Chondrocyte (in vitro differentiated cells): ENCODE results near the gene GHRHR. TPM values are rescaled to one million over a fixed set of nuclear protein-coding genes. Genes with fewer than 3 reads are reported as not detected.

Experiments used
- DNase-seq: peaks from one replicate; pipeline ENCODE4 v3.0.0; 2021; ENCODE audit warnings: mixed read lengths, low spot score
- H3K27ac Mint-ChIP-seq: one replicate; pipeline ENCODE4 v1.8.0; 2021; ENCODE audit warnings: mild to moderate bottlenecking, moderate library complexity, mixed read lengths; ENCODE audit not compliant: unreplicated experiment
- H3K27me3 Mint-ChIP-seq: 2 replicates; pipeline ENCODE4 v1.8.0; 2021; ENCODE audit warnings: low read depth, mixed read lengths
- H3K36me3 Mint-ChIP-seq: 2 replicates; pipeline ENCODE4 v1.8.0; 2021; ENCODE audit warnings: low read depth, mixed read lengths
- H3K4me1 Mint-ChIP-seq: 2 replicates; pipeline ENCODE4 v1.8.0; 2021; ENCODE audit warnings: low read depth, mild to moderate bottlenecking, mixed read lengths
- H3K4me3 Mint-ChIP-seq: one replicate; pipeline ENCODE4 v1.8.0; 2021; ENCODE audit warnings: mild to moderate bottlenecking, moderate library complexity, mixed read lengths; ENCODE audit not compliant: unreplicated experiment
- H3K9me3 Mint-ChIP-seq: 2 replicates; pipeline ENCODE4 v1.8.0; 2021; ENCODE audit warnings: low read depth, mixed read lengths
- CTCF ChIP-seq: fragments of 200-600 bp; sonication (generic); IDR thresholded peaks from 2 replicates; pipeline ENCODE4 v1.5.0; 2021; ENCODE audit warnings: antibody characterized with exemption, mild to moderate bottlenecking, moderate library complexity
- total RNA-seq: library from RNA; stranded (reverse); gene quantifications from 3 replicates; pipeline ENCODE4 v1.2.1, GENCODE V29; 2021

GHRHR gene
- total RNA-seq, 1 donor from 2014 or later = not detected

- Mint-ChIP-seq H3K27me3 (peaks cover 73% of the 10 kb centered on the region), H3K36me3 (no peaks in the 10 kb centered on the region), H3K4me1 (peaks cover 5% of the 10 kb centered on the region), H3K9me3 (no peaks in the 10 kb centered on the region), H3K27ac (no peak overlapping the region), H3K4me3 (no peak overlapping the region)
- DNase-seq = no peak
- no peak for TF ChIP-seq CTCF
Observed at GRCh38 chr7:30980194-30980593, 16.4 kb downstream of the GHRHR start.

GRCh38 chr7:30980751-30981150 is 17.0 kb downstream of the GHRHR start:
- no peak for DNase-seq
- Mint-ChIP-seq H3K27me3 (peaks cover 72% of the 10 kb centered on the region), H3K4me3 (no peak overlapping the region), H3K36me3 (no peaks in the 10 kb centered on the region), H3K4me1 (peaks cover 5% of the 10 kb centered on the region), H3K9me3 (no peaks in the 10 kb centered on the region), H3K27ac (no peak overlapping the region)
- no peak for TF ChIP-seq CTCF

GRCh38 chr7:30983042-30983913 is 19.5 kb downstream of the GHRHR start:
- DNase-seq = no peak
- peaks cover 7% of the 10 kb centered on the region for H3K4me1 Mint-ChIP-seq
- no peak overlapping the region for H3K27ac Mint-ChIP-seq
- TF ChIP-seq CTCF = peak; percentile 93
- no peaks in the 10 kb centered on the region for H3K36me3 Mint-ChIP-seq
- H3K27me3 Mint-ChIP-seq = peaks cover 69% of the 10 kb centered on the region
- H3K4me3 Mint-ChIP-seq = peak overlapping the region; percentile 46
- no peaks in the 10 kb centered on the region for H3K9me3 Mint-ChIP-seq

GRCh38 chr7:30983914-30984247 is 20.1 kb downstream of the GHRHR start:
- peaks cover 13% of the 10 kb centered on the region for H3K4me1 Mint-ChIP-seq
- TF ChIP-seq CTCF = peak; percentile 57
- H3K36me3 Mint-ChIP-seq = no peaks in the 10 kb centered on the region
- peaks cover 63% of the 10 kb centered on the region for H3K27me3 Mint-ChIP-seq
- H3K9me3 Mint-ChIP-seq = no peaks in the 10 kb centered on the region
- peak overlapping the region; percentile 46 for H3K4me3 Mint-ChIP-seq
- H3K27ac Mint-ChIP-seq = no peak overlapping the region
- no peak for DNase-seq

DNA sequence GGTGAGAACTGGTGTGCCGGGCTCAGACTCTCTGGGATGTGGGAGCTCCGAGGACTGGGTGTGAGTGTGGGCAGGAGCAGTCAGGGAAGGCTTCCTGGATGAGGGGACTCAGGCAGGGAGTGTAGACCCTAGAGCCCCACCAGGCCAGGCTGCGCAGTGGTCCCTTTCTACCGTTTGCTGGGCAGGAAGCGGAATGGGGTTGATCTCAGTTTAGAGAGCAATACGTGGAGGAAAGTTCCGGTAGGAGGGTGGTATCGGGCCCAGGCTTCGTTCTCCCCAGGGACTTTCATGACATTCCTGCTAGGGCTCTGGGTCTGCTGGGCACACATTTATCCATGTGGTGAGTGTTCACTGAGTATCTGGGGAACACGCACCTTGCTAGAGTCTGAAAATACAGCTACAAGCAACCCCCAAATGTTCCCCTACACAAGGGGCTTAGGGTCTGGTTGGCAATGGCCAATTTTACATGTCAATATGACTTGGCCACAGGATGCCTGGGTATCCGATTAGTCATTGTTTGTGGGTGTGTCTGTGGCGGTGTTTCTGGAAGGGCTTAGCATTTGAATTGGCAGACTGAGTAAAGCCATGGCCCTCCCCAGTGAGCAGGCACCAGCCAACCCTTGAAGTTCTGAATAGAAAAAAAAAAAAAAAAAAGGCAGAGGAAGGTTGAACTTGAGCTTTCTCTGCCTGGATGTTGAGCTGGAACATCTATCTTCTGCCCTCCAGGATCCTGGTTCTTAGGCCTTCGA is 20.8 kb downstream of the GHRHR start:
- Mint-ChIP-seq H3K4me3 (no peak overlapping the region), H3K27ac (no peak overlapping the region), H3K9me3 (no peaks in the 10 kb centered on the region), H3K27me3 (peaks cover 57% of the 10 kb centered on the region), H3K36me3 (no peaks in the 10 kb centered on the region), H3K4me1 (peaks cover 14% of the 10 kb centered on the region)
- DNase-seq = no peak
- TF ChIP-seq CTCF = no peak
